Prostate gland (tissue), 2 donors: ENCODE data around the gene TBC1D22B. TPM values are rescaled to one million over a fixed set of nuclear protein-coding genes. Genes with fewer than 3 reads are reported as not detected.

Experiments used
- DNase-seq: peaks from one replicate; pipeline ENCODE4 v3.0.0-alpha.2; 2019; ENCODE audit warnings: low spot score
- H3K27ac ChIP-seq, 2 donors: fragments of 200-600 bp; sonication (generic); 2 replicates each; pipeline ENCODE4 v1.5.1; 2017 to 2019
- H3K27me3 ChIP-seq: fragments of 200-600 bp; sonication (generic); replicated peaks from 2 replicates; pipeline ENCODE4 v1.5.1; 2019; ENCODE audit not compliant: insufficient read depth
- H3K36me3 ChIP-seq, 2 donors: fragments of 200-600 bp; sonication (generic); 1 replicate in 1 of 2; 2 replicates in 1 of 2; pipeline versions ENCODE4 v1.5.1 to v1.8.1; 2017 to 2019
- H3K4me1 ChIP-seq: fragments of 200-600 bp; sonication (generic); replicated peaks from 2 replicates; pipeline ENCODE4 v1.5.1; 2019
- H3K4me3 ChIP-seq, 2 donors: fragments of 200-600 bp; sonication (generic); 2 replicates each; pipeline ENCODE4 v1.5.1; 2017 to 2019
- H3K9me3 ChIP-seq: fragments of 200-600 bp; sonication (generic); 2 replicates; pipeline ENCODE4 v1.5.1; 2017
- CTCF ChIP-seq, 4 experiments: fragments of 200-600 bp in 2 of 4; fragments of 450-650 bp in 2 of 4; sonication (generic) in 2 of 4; IDR thresholded peaks; 1 replicate in 3 of 4; 2 replicates in 1 of 4; pipeline ENCODE4 v1.5.1; 2016 to 2019; ENCODE audit warnings: antibody characterized with exemption in 4 of 4, mild to moderate bottlenecking in 2 of 4, moderate library complexity in 2 of 4
- POLR2A ChIP-seq: fragments of 450-650 bp; IDR thresholded peaks from one replicate; pipeline ENCODE4 v1.6.1; 2016; ENCODE audit warnings: antibody characterized with exemption, mild to moderate bottlenecking
- POLR2AphosphoS5 ChIP-seq: sonication (generic); formaldehyde crosslinking; IDR thresholded peaks from one replicate; pipeline ENCODE4 v1.6.1; 2017; ENCODE audit warnings: antibody characterized with exemption
- WGBS: methylation state at CpG from one replicate; pipeline ENCODE4 v1.1.5; 2018; 5-methylcytosine and 5-hydroxymethylcytosine counted together
- intact Hi-C: fragments of 100-400 bp; cut with DNase I; formaldehyde crosslinking; loops from one replicate; pipeline ENCODE4 v1.14.2; 2022
- total RNA-seq, 2 donors: library from RNA; depleted of rRNA; stranded (reverse); fragments of >200 nt; gene quantifications; one replicate each; pipeline ENCODE4 v1.1.0, GENCODE V29; 2016

TBC1D22B gene
- total RNA-seq, 2 donors from 2014 or later: 10.7 to 27.0 TPM

DNA sequence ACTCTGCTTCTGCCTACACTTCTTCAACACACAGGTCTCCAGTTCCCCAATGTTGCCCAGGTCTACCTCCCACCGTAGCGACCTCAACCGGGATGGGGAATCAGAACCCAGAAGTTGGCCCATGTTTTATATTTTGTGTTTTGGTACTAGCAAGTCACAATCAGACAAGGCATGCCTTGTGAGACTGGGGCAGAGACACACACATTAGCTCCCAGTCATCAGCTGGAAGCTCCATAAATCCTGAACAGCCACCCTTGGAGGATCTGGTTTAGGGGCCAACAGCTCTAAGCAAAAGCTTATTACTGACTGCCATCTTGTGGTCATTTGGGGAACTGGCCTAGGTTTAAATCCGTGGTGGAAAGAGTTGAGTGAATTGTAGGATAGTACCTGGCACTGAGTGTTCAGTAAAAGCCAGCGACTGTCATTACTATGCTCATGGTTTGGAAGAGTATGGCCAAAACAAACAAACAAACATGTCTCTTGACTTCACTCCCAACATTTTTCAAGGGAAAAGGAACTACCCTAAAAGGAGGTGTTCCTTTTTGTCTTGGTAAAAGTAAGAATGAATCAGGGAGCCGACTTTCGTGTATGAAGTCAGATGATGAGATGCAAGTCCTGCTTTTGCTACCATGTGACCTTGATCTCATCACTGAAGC lies 47.1 kb upstream of the TBC1D22B start:
- no peak overlapping the region for H3K27ac ChIP-seq
- H3K4me1 ChIP-seq: no peaks in the 10 kb centered on the region
- DNase-seq: peak; percentile 86
- H3K4me3 ChIP-seq: no peak overlapping the region
- WGBS: 56% methylated on average over 7 of the region's 7 CpGs
- no peaks in the 10 kb centered on the region for H3K9me3 ChIP-seq
- no peaks in the 10 kb centered on the region for H3K36me3 ChIP-seq
- intact Hi-C loops: loop anchor here (5.0 kb wide), 2 partner anchors 183 to 323 kb away; partner anchors contain the start of gene C6orf89
- TF ChIP-seq POLR2AphosphoS5 (peak; percentile 70), POLR2A (no peak), CTCF (IDR thresholded peaks at IDR 0.05) (peak; percentile 83 to 97 (median 92))
- no peaks in the 10 kb centered on the region for H3K27me3 ChIP-seq

- TF ChIP-seq CTCF (IDR thresholded peaks at IDR 0.05) (no peak), POLR2AphosphoS5 (no peak), POLR2A (no peak)
- Histone ChIP-seq H3K27ac (no peak overlapping the region), H3K36me3 (no peaks in the 10 kb centered on the region), H3K27me3 (no peaks in the 10 kb centered on the region), H3K4me3 (no peak overlapping the region), H3K4me1 (no peaks in the 10 kb centered on the region), H3K9me3 (no peaks in the 10 kb centered on the region)
- intact Hi-C loops: loop anchor here (5.0 kb wide), 2 partner anchors 185 to 325 kb away; partner anchors contain the start of gene C6orf89
- 85% methylated on average over 9 of the region's 9 CpGs for WGBS
- DNase-seq: no peak
Observed at GRCh38 chr6:37212268-37212667, 45.3 kb upstream of the TBC1D22B start.

DNA sequence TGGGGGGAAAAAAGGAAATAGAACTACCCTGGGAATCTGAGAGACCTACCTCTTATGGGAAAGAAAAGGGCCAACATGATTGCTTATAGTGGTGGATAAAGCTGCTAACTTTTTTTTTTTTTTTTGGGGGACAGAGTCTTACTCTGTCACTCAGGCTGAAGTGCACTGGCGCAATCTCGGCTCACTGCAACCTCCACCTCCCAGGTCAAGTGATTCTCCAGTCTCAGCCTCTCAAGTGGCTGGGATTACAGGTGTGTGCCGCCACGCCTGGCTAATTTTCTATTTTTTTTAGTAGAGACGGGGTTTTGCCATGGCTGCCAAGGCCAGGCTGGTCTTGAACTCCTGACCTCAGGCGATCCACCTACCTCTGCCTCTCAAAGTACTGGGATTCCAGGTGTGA lies 39.5 kb upstream of the TBC1D22B start:
- Histone ChIP-seq H3K27ac (no peak overlapping the region), H3K27me3 (no peaks in the 10 kb centered on the region), H3K9me3 (no peaks in the 10 kb centered on the region), H3K4me1 (no peaks in the 10 kb centered on the region), H3K36me3 (no peaks in the 10 kb centered on the region), H3K4me3 (no peak overlapping the region)
- TF ChIP-seq CTCF (IDR thresholded peaks at IDR 0.05) (no peak), POLR2AphosphoS5 (no peak), POLR2A (no peak)
- intact Hi-C loops: no loop called here
- 95% methylated on average over 6 of the region's 6 CpGs for WGBS
- no peak for DNase-seq

- WGBS: 73% methylated on average over 8 of the region's 8 CpGs
- Histone ChIP-seq H3K9me3 (no peaks in the 10 kb centered on the region), H3K27ac (no peak overlapping the region), H3K4me3 (no peak overlapping the region), H3K4me1 (no peaks in the 10 kb centered on the region), H3K27me3 (no peaks in the 10 kb centered on the region), H3K36me3 (no peaks in the 10 kb centered on the region)
- no peak for DNase-seq
- TF ChIP-seq CTCF (IDR thresholded peaks at IDR 0.05) (no peak), POLR2AphosphoS5 (no peak), POLR2A (no peak)
- intact Hi-C loops: no loop called here
Observed at GRCh38 chr6:37218511-37218910, 39.1 kb upstream of the TBC1D22B start.

- Histone ChIP-seq H3K36me3 (no peaks in the 10 kb centered on the region), H3K27ac (peak overlapping the region in 1 of 2 donors; percentile 41), H3K4me1 (no peaks in the 10 kb centered on the region), H3K27me3 (no peaks in the 10 kb centered on the region), H3K4me3 (peak overlapping the region; percentile 48 to 51), H3K9me3 (no peaks in the 10 kb centered on the region)
- 57% methylated on average over 6 of the region's 6 CpGs for WGBS
- intact Hi-C loops: no loop called here
- DNase-seq: no peak
- TF ChIP-seq POLR2A: no peak
- no peak for TF ChIP-seq CTCF (IDR thresholded peaks at IDR 0.05)
- TF ChIP-seq POLR2AphosphoS5: no peak
Observed at GRCh38 chr6:37221585-37222124, 35.9 kb upstream of the TBC1D22B start.
